WTC11 (cell line): ENCODE results near the gene INHBC. TPM values are rescaled to one million over a fixed set of nuclear protein-coding genes. Genes with fewer than 3 reads are reported as not detected.

Experiments used
- ATAC-seq: fragments of 200-7000 bp; cut with Tn5 transposase; 2 replicates; pipeline ENCODE4 v1.10.0; 2021; ENCODE audit warnings: mild to moderate bottlenecking, moderate library complexity
- CTCF ChIA-PET: fragments of 300-600 bp; sonication (Branson Sonifier 250); formaldehyde crosslinking; loops from one replicate; lab custom pipeline; 2021; ENCODE audit warnings: antibody characterized with exemption; lab: Charles Lee
- POLR2A ChIA-PET: fragments of 350-600 bp; sonication (Branson Sonifier 250); formaldehyde crosslinking; loops from one replicate; lab custom pipeline; 2021; ENCODE audit warnings: antibody characterized with exemption; lab: Charles Lee
- DNase-seq: peaks from one replicate; pipeline ENCODE4 v3.0.0; 2021; ENCODE audit warnings: low spot score
- H3K27ac Mint-ChIP-seq: 2 replicates; pipeline ENCODE4 v1.8.0; 2021; ENCODE audit warnings: mixed read lengths
- H3K27me3 Mint-ChIP-seq: 2 replicates; pipeline ENCODE4 v1.8.0; 2021; ENCODE audit warnings: low read depth, mild to moderate bottlenecking, moderate library complexity, mixed read lengths
- H3K36me3 Mint-ChIP-seq: 2 replicates; pipeline ENCODE4 v1.8.0; 2021; ENCODE audit warnings: mixed read lengths
- H3K4me1 Mint-ChIP-seq: 2 replicates; pipeline ENCODE4 v1.8.0; 2022; ENCODE audit warnings: mixed read lengths
- H3K4me3 Mint-ChIP-seq: 2 replicates; pipeline ENCODE4 v1.8.0; 2021; ENCODE audit warnings: mild to moderate bottlenecking, moderate library complexity, mixed read lengths
- H3K9me3 Mint-ChIP-seq: 2 replicates; pipeline ENCODE4 v1.8.0; 2021; ENCODE audit warnings: mixed read lengths
- GRHL2 ChIP-seq: fragments of 250-450 bp; sonication (Bioruptor Pico); IDR thresholded peaks from 2 replicates; pipeline ENCODE4 v1.8.0; 2022; ENCODE audit warnings: mild to moderate bottlenecking, moderate library complexity; ENCODE audit not compliant: insufficient replicate concordance, severe bottlenecking
- JUN ChIP-seq: sonication (generic); formaldehyde crosslinking; IDR thresholded peaks from 2 replicates; pipeline ENCODE4 v1.8.0; 2023; ENCODE audit warnings: mild to moderate bottlenecking, missing genetic modification reagents
- SP1 ChIP-seq: sonication (generic); formaldehyde crosslinking; conservative IDR thresholded peaks from 2 replicates; pipeline ENCODE4 v1.8.1; 2022; ENCODE audit warnings: missing genetic modification reagents
- TEAD4 ChIP-seq: sonication (generic); formaldehyde crosslinking; IDR thresholded peaks from 2 replicates; pipeline ENCODE4 v1.8.0; 2022; ENCODE audit warnings: mild to moderate bottlenecking, missing genetic modification reagents
- ZNF317 ChIP-seq: sonication (generic); formaldehyde crosslinking; IDR thresholded peaks from 2 replicates; pipeline ENCODE4 v1.8.1; 2023; ENCODE audit warnings: low read depth, mild to moderate bottlenecking, moderate library complexity, missing genetic modification reagents, borderline replicate concordance
- total RNA-seq: library from RNA; stranded (reverse); gene quantifications from 3 replicates; pipeline ENCODE4 v1.2.3, GENCODE V29; 2021
- TF ChIP-seq, protein P1 (sequence below): fragments of 250-450 bp; sonication (Bioruptor Pico); IDR thresholded peaks from 2 replicates; pipeline ENCODE4 v1.8.0; 2021; ENCODE audit warnings: mild to moderate bottlenecking

INHBC gene
- total RNA-seq, 1 experiment from 2014 or later: 0.20 TPM

DNA sequence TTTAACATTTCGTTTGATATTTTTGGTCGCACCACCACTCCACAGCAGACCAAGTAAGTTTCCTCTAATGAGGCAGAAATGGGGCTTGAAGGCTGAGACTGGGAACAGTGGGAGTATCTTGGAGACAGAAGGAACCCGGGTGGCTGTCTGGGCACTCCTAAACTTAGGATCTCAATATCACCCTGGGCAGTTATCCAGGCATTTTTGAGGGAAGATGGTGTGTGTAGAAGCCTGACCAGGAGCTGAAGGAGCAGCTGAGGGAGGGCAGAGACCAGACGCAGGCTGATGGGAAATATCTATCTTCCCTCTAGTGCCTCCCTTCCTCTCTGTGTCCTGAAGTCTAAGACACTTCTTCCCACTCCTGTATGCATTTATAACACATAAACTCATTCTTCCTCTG, 64.0 kb downstream of the INHBC start (continued):
- TF ChIP-seq, protein P1, sequence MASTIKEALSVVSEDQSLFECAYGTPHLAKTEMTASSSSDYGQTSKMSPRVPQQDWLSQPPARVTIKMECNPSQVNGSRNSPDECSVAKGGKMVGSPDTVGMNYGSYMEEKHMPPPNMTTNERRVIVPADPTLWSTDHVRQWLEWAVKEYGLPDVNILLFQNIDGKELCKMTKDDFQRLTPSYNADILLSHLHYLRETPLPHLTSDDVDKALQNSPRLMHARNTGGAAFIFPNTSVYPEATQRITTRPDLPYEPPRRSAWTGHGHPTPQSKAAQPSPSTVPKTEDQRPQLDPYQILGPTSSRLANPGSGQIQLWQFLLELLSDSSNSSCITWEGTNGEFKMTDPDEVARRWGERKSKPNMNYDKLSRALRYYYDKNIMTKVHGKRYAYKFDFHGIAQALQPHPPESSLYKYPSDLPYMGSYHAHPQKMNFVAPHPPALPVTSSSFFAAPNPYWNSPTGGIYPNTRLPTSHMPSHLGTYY (CRISPR knock-in tag): no peak

DNA sequence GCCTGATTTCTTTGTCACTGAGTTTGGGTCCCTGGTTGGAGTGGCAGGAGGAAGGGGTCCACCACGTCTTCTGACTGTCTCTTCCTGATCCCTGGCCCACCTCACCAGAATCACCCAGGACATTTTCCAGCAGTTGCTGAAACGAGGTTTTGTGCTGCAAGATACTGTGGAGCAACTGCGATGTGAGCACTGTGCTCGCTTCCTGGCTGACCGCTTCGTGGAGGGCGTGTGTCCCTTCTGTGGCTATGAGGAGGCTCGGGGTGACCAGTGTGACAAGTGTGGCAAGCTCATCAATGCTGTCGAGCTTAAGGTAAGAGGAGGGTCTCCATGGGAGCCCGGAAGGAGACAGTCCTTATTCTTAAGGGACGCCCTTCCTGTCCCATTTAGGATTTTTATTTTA, 65.6 kb downstream of the INHBC start:
- no peaks in the 10 kb centered on the region for H3K4me1 Mint-ChIP-seq
- DNase-seq (no peak), ATAC-seq (no peak)
- ChIA-PET CTCF (no interaction called here), POLR2A (interaction anchor here (0.7 to 1.4 kb wide), 2 partner anchors 19 to 26 kb away, joined by 3 to 4 read pairs; no protein-coding TSS in a partner anchor)
- peaks cover 5% of the 10 kb centered on the region; the same call in 1 of the 2 replicates for H3K9me3 Mint-ChIP-seq
- H3K27ac Mint-ChIP-seq: no peak overlapping the region
- H3K27me3 Mint-ChIP-seq: no peaks in the 10 kb centered on the region
- peaks cover 95% of the 10 kb centered on the region for H3K36me3 Mint-ChIP-seq
- H3K4me3 Mint-ChIP-seq: no peak overlapping the region
- TF ChIP-seq SP1 (CRISPR knock-in tag): no peak
- no peak for TF ChIP-seq GRHL2
- no peak for TF ChIP-seq ZNF317 (CRISPR knock-in tag)
- no peak for TF ChIP-seq JUN (CRISPR knock-in tag)
- TF ChIP-seq TEAD4 (CRISPR knock-in tag): no peak

Other genes with a start within 250 kb of the INHBC start
- gene NXPH4, start 218.0 kb upstream of the INHBC start, total RNA-seq: 3.7 to 4.9 TPM (median 4.4 TPM) in 3 replicates
- gene SHMT2, start 205.1 kb upstream of the INHBC start, total RNA-seq: 262 to 297 TPM (median 265 TPM) in 3 replicates
- gene STAC3, start 183.6 kb upstream of the INHBC start, total RNA-seq: 3.2 to 3.4 TPM (median 3.3 TPM) in 3 replicates
- 34.7 to 39.8 TPM (median 37.5 TPM) in 3 replicates for gene R3HDM2, start 3.7 kb upstream of the INHBC start, total RNA-seq
- gene INHBE, start 20.5 kb downstream of the INHBC start, total RNA-seq: 3.2 to 5.0 TPM (median 3.3 TPM) in 3 replicates
- gene GLI1, start 25.0 kb downstream of the INHBC start, total RNA-seq: 16.2 to 19.1 TPM (median 16.7 TPM) in 3 replicates
- gene ARHGAP9, start 45.1 kb downstream of the INHBC start, total RNA-seq: 3.6 to 3.9 TPM (median 3.8 TPM) in 3 replicates
- gene MARS1, start 53.3 kb downstream of the INHBC start, total RNA-seq: 283 to 367 TPM (median 314 TPM) in 3 replicates
- gene DDIT3, start 85.7 kb downstream of the INHBC start, total RNA-seq: 3.4 to 5.3 TPM (median 3.9 TPM) in 3 replicates
- gene MBD6, start 88.0 kb downstream of the INHBC start, total RNA-seq: 46.3 to 59.4 TPM (median 56.2 TPM) in 3 replicates
- gene DCTN2, start 112.4 kb downstream of the INHBC start, total RNA-seq: 93.5 to 94.4 TPM (median 94.4 TPM) in 3 replicates
- gene KIF5A, start 115.3 kb downstream of the INHBC start, total RNA-seq: 15.9 to 17.9 TPM (median 16.1 TPM) in 3 replicates
- gene PIP4K2C, start 156.4 kb downstream of the INHBC start, total RNA-seq: 25.4 to 26.9 TPM (median 25.8 TPM) in 3 replicates
- 52.4 to 57.0 TPM (median 55.7 TPM) in 3 replicates for gene DTX3, start 170.0 kb downstream of the INHBC start, total RNA-seq
- 11.9 to 19.0 TPM (median 17.2 TPM) in 3 replicates for gene ARHGEF25, start 176.7 kb downstream of the INHBC start, total RNA-seq
- gene B4GALNT1, start 198.4 kb downstream of the INHBC start, total RNA-seq: 0.46 to 1.2 TPM (median 1.2 TPM) in 3 replicates